ENCODE measurements around the gene GLB1L.
A peak's percentile ranks its signal among the peaks of the same experiment; 100 is the strongest.
"Not testable (repeated sequence)": the region's sequence is repeated elsewhere in the genome, so short reads cannot be mapped to it uniquely, and the experiment has no call there.

GLB1L gene

GRCh38 chr2:219279916-219280516 lies 34.8 kb upstream of the GLB1L start:
- no peak for DNase-seq

- DNase-seq = peak; percentile 95
These were observed 34.1 kb upstream of the GLB1L start, which contains the start of gene DNAJB2 for GRCh38 chr2:219279151-219279915. DNAJB2 (plus strand) TSS chr2:219279366; CDS start chr2:219279834, 468 bp downstream.

- no peak for DNase-seq
These were observed 33.5 kb upstream of the GLB1L start for GRCh38 chr2:219278655-219279150.

- DNase-seq = peak; percentile 90
These were observed 32.7 kb upstream of the GLB1L start for GRCh38 chr2:219277703-219278654.

- no peak for DNase-seq
These were observed 29.2 kb upstream of the GLB1L start for GRCh38 chr2:219274361-219274921.

DNA sequence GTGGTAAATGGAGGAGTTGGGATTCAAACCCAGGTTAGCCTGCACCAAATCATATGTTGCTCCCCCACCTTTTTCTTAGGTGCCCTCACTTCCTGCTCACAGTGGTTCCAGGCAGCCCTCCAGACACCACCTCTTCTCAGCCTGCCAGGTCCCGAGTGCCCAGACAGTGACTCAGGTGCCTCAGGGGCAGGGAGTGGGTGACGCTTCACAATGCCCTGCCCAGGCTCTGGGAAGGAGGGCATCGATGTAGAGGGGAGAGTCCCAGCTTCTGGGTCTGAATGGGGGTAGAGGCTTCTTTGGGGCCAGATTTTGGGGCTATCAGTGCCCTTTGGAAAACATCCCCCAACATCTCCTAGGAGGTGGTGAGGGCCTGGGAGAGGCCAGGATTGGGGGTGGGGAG lies 28.7 kb upstream of the GLB1L start:
- no peak for DNase-seq

DNA sequence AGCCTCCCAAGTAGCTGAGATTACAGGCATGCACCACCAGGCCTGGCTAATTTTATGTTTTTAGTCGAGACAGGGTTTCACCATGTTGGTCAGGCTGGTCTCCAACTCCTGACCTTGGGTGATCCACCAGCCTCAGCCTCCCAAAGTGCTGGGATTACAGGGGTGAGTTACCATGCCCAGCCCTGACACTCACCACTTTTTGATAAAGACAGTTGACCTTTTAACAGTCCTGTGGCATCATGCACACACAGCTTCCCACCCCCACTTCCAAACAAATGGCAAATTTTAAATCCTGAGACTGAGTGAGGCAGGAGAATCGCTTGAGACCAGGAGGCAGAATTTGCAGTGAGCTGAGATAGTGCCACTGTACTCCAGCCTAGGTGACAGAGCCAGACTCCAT lies 27.8 kb upstream of the GLB1L start:
- no peak for DNase-seq

DNA sequence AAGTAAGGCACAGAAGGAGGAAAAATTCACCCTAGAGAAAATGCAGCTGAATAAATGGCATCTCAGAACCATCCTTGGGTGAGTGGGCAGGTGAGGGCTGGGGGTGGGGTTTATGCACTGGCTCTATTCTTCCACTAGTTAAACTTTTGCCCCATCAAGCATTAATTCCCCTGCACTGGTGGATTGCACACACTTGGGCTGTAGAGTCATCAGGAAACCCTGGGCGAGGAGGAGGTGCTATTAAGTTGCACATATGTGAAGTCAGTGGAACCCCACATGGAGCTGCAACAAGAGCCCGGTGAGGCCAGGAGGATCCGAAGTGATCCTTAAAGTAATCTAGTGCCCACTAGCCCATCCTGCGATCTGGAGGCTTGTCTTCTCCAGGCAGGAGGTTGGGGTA lies 27.1 kb upstream of the GLB1L start:
- no peak for DNase-seq

GRCh38 chr2:219271021-219271420 lies 25.8 kb upstream of the GLB1L start:
- no peak for DNase-seq

DNA sequence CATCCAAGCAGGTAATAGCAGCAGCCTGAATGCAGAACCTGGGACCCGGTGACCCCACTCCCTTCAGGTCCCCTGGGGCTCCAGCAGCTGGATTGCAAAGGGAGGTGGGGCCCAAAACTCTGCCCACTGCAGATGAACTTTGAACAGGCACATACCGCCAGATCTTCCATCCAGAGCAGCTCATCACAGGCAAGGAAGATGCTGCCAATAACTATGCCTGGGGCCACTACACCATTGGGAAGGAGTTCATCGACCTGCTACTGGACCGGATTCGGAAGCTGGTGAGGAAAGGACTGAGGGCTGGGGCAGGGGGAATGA lies 24.8 kb upstream of the GLB1L start:
- DNase-seq = no peak

DNA sequence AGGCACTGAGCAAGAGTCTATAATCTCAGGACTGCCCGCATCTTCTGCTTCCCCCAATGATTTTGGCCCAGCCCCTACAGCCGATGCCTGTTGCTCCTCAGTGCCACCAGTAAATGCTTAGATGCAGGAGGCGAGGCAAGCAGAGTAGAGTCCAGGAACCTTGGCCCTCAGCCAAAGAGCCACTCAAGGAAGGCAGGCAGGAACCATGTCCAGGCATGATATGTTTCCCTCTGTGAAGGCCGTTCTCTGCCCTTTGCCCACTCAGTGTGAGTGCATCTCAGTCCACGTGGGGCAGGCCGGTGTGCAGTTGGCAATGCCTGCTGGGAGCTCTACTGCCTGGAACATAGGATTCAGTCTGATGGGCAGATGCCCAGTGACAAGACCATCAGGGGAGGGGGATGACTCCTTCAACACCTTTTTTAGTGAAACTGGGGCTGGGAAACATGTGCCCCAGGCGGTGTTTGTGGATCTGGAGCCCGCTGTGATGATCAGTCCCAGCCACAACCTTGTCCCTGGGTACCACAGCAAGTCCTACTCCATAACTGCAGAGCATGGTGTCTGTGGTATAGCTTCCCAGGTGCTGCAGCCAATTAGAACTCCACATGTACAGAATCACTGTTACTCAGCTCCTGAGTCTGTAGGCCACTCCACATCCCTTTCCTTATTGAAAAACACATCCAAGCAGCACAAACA lies 24.3 kb upstream of the GLB1L start:
- no peak for DNase-seq

DNA sequence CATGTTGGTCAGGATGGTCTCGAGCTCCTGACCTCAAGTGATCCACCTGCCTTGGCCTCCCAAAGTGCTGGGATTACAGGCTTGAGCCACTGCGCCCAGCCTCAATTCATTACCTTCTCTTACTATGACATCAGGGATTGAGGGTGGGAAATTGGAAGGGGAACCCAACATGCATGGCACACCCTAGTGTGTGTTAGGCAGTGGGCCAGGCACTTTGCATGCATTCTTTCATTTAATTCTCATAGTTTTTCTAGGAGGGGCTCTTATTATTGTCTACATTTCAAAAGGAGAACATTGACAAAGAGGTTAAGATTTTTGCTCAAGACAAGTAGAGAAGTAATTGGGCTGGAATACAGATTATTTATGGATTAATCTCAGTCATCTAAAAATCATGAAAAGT lies 23.1 kb upstream of the GLB1L start:
- DNase-seq = no peak

DNA sequence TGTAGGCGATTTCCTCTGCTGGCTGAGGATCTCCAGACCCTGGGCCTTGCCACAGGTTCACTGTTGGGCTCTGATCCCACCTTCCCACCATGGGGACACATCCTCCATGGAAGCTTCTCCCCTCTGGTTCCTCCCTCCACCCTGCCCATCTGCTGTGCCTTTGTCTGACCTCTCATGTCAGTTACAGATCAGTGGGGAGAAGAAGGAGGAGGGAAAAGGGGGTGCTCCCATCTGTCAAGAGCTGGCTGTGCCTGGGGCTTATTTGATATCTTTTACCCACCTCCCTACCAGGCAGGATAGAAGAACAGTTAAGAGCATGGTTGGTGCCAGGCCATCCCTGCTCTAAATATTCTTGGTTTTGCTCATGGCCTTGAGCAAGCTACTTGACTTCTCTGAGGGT lies 21.6 kb upstream of the GLB1L start:
- no peak for DNase-seq

GRCh38 chr2:219266232-219266631 lies 21.0 kb upstream of the GLB1L start:
- DNase-seq = no peak

- DNase-seq = no peak
These were observed 16.0 kb upstream of the GLB1L start for GRCh38 chr2:219261024-219261855.

GRCh38 chr2:219258942-219259341 lies 13.7 kb upstream of the GLB1L start:
- DNase-seq = not testable (repeated sequence)

DNA sequence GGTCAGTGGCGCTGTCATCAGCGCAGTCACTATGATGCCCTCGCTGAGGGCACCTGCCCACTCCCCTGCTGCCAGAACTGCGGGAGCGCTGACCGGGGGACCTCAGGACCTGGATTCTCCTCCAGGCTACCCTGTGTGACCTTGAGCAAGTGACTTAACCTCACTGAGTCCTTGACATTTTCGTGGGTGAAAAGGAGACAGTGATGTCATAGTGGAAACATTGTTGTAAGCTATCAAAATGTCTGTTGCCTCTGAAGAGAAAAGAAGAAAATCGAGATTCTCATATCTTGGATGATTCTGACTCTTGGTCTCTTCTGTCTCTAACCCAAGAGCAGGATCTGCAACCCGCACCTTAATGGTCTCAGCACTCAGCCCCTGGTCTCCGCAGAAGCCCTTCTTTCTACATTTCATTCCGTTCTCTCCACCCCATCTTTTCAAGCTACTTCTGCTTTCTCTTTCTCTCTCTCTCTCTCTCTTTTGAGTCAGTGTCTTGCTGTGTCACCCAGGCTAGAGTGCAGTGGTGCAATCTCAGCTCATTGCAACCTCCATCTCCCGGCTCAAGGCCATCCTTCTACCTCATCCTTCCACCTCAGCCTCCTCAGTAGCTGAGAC lies 9.5 kb upstream of the GLB1L start:
- DNase-seq = no peak

- peak; percentile 74 for DNase-seq
These were observed 8.7 kb upstream of the GLB1L start, which contains the start of gene TUBA4A for GRCh38 chr2:219253753-219254589. TUBA4A (minus strand) TSS chr2:219253918; CDS start chr2:219253858, 60 bp downstream.

GRCh38 chr2:219252900-219253752 lies 7.9 kb upstream of the GLB1L start, which contains the start of gene TUBA4B:
TUBA4B (plus strand) TSS chr2:219253243; CDS start chr2:219253408, 165 bp downstream.
- DNase-seq = peak; percentile 56
